Measurements from ENCODE around the gene EZH2.

EZH2 gene

DNA sequence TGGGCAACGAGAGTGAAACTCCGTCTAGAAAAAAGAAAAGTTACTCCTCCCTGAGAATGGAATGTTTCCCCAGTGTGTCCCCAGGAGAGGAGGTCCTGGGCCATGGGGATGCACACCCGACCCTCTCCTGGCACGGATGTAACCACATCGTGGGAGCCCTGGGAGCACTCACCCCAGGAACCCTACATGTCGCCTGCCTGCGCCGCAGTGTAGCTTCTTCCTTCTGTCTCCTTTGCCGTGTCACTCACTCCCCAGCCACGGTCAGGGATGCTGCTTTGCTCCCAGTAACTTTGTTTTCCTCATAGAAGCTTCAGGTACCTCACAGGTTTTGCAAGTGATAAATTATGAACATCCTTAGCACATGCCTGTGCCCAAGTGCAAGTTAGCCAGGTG is 82.0 kb downstream of the EZH2 start:
- H3K9ac ChIP-seq (ENCODE audit: low read depth, low read length), result no peak overlapping the region
- no peak overlapping the region for H3K4me3 ChIP-seq (ENCODE audit: low read length)
- H3K27me3 ChIP-seq (ENCODE audit: control insufficient read depth, insufficient read depth, low read length), result no peaks in the 10 kb centered on the region
- H3K4me2 ChIP-seq (ENCODE audit: low read length), result no peak overlapping the region
- peaks cover 59% of the 10 kb centered on the region for H3K36me3 ChIP-seq (ENCODE audit: insufficient read depth, low read length)
- no peaks in the 10 kb centered on the region for H3K4me1 ChIP-seq (ENCODE audit: control insufficient read depth, insufficient read depth, low read length)
- H3K9me3 ChIP-seq (replicated peaks; ENCODE audit: low read length), result no peaks in the 10 kb centered on the region

DNA sequence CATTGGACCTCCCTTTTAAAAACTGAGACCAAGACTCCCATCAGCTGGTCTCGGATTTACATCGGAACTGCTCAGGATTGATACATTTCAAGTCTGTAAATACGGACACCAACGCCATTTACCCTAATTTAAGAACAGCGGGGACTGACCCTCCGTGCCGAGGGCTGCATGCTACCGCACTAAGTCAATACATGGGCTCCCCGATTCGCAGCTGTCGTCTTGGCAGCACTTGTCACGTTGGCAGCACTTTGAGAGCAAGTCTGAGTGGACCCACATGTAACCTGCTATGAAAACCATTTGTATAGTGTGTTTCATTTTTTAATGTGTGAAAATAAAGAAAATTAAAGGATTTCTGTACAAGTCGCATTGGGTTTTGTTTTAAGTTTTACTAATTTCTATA is 83.4 kb downstream of the EZH2 start:
- Histone ChIP-seq H3K9me3 (replicated peaks; ENCODE audit: low read length) (no peaks in the 10 kb centered on the region), H3K27me3 (ENCODE audit: control insufficient read depth, insufficient read depth, low read length) (no peaks in the 10 kb centered on the region), H3K4me2 (ENCODE audit: low read length) (no peak overlapping the region), H3K36me3 (ENCODE audit: insufficient read depth, low read length) (peaks cover 62% of the 10 kb centered on the region), H3K9ac (ENCODE audit: low read depth, low read length) (no peak overlapping the region), H3K4me1 (ENCODE audit: control insufficient read depth, insufficient read depth, low read length) (no peaks in the 10 kb centered on the region), H3K4me3 (ENCODE audit: low read length) (no peak overlapping the region)

DNA sequence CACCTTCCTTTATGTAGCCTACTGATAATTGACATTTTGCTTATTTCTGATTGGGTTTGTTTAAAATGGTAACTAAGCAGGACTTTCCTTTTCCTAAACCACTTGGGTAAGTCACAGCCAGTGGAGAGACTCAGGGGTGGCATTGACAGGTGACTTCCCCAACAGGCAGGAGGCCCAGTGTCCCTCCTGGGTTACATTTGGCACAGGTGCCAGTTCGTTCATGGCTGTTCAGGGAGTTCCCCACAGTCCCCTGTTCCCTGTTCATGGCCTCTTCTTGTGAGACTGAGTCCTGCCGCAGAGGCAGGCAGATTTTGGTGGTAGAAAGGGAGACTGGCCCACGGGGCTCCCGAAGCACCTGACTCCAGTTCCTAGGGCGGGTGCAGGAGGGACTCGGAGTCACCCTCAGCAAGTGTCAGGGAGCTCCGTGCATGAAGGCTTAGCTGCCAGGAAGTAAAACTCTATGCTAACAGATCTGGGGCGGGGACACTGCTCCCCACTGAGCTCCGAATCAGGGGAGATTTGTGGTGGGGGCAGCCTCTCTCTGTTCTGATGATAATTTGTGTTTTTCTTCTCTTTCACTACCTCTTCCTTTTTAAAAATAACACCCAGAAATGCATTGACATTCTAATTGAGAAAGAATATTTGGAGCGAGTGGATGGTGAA is 84.1 kb downstream of the EZH2 start:
- Histone ChIP-seq H3K9ac (ENCODE audit: low read depth, low read length) (no peak overlapping the region), H3K27me3 (ENCODE audit: control insufficient read depth, insufficient read depth, low read length) (no peaks in the 10 kb centered on the region), H3K36me3 (ENCODE audit: insufficient read depth, low read length) (peaks cover 62% of the 10 kb centered on the region), H3K9me3 (replicated peaks; ENCODE audit: low read length) (no peaks in the 10 kb centered on the region), H3K4me1 (ENCODE audit: control insufficient read depth, insufficient read depth, low read length) (no peaks in the 10 kb centered on the region), H3K4me3 (ENCODE audit: low read length) (no peak overlapping the region), H3K4me2 (ENCODE audit: low read length) (no peak overlapping the region)

DNA sequence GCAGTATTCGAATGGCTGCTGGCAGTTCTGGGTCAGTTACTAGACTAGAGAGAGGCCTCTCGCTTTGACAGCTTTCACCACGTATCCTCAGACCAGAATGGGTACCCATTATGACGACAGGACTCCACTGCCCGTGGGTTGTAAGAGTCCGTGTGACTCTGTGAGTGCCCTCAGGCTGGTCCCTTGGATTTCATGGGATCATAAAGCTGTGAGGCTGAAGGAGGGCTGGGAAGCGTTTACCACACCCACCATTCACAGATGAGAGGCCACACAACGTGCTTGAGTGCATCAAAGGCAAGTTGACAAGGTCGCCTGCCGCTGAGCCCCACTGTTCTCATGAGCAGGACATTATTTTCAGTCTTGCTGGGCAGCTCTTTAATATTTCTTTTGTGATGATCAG is 87.2 kb downstream of the EZH2 start:
- Histone ChIP-seq H3K9ac (ENCODE audit: low read depth, low read length) (no peak overlapping the region), H3K4me2 (ENCODE audit: low read length) (no peak overlapping the region), H3K27me3 (ENCODE audit: control insufficient read depth, insufficient read depth, low read length) (no peaks in the 10 kb centered on the region), H3K36me3 (ENCODE audit: insufficient read depth, low read length) (peaks cover 82% of the 10 kb centered on the region), H3K9me3 (replicated peaks; ENCODE audit: low read length) (no peaks in the 10 kb centered on the region), H3K4me1 (ENCODE audit: control insufficient read depth, insufficient read depth, low read length) (no peaks in the 10 kb centered on the region), H3K4me3 (ENCODE audit: low read length) (no peak overlapping the region)

DNA sequence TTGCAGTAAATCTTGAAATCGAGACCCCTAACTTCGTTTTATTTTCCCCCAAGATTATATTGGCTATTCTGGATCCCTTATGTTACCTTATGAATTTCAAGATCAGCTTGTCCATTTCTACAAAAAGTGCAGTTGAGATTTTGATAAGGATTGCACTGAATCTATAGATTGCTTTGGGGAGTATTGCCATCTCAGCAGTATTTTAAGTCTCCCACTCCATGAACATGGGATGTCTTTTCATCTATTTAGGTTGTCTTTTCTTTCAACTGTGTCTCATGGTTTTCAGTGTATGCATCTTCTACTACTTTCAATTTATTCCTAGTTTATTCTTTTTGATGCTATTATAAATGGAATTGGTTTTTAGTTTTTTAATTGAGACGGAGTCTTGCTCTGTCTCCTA is 89.6 kb downstream of the EZH2 start:
- Histone ChIP-seq H3K27me3 (ENCODE audit: control insufficient read depth, insufficient read depth, low read length) (no peaks in the 10 kb centered on the region), H3K4me2 (ENCODE audit: low read length) (no peak overlapping the region), H3K9me3 (replicated peaks; ENCODE audit: low read length) (no peaks in the 10 kb centered on the region), H3K4me3 (ENCODE audit: low read length) (no peak overlapping the region), H3K36me3 (ENCODE audit: insufficient read depth, low read length) (peaks cover 74% of the 10 kb centered on the region), H3K4me1 (ENCODE audit: control insufficient read depth, insufficient read depth, low read length) (no peaks in the 10 kb centered on the region), H3K9ac (ENCODE audit: low read depth, low read length) (no peak overlapping the region)

DNA sequence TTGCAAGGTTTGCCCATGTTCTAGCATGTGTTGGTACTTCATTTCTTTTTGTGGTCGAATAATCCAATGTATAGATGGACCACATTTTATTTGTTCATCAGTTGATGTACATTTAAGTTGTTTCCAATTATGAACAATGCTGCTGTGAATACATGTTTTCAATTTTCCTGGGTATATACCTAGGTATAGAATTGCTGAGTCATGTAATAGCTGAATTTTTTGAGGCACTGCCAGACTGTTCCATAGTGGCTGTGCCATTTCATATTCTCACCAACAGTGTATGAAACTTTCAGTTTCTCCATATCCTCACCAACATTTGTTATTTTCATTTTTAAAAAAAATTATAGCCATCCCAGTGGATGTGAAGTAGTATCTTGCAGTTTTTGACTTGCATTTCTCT is 90.5 kb downstream of the EZH2 start:
- Histone ChIP-seq H3K9ac (ENCODE audit: low read depth, low read length) (no peak overlapping the region), H3K4me2 (ENCODE audit: low read length) (no peak overlapping the region), H3K27me3 (ENCODE audit: control insufficient read depth, insufficient read depth, low read length) (no peaks in the 10 kb centered on the region), H3K4me3 (ENCODE audit: low read length) (no peak overlapping the region), H3K4me1 (ENCODE audit: control insufficient read depth, insufficient read depth, low read length) (no peaks in the 10 kb centered on the region), H3K36me3 (ENCODE audit: insufficient read depth, low read length) (peaks cover 74% of the 10 kb centered on the region), H3K9me3 (replicated peaks; ENCODE audit: low read length) (no peaks in the 10 kb centered on the region)

DNA sequence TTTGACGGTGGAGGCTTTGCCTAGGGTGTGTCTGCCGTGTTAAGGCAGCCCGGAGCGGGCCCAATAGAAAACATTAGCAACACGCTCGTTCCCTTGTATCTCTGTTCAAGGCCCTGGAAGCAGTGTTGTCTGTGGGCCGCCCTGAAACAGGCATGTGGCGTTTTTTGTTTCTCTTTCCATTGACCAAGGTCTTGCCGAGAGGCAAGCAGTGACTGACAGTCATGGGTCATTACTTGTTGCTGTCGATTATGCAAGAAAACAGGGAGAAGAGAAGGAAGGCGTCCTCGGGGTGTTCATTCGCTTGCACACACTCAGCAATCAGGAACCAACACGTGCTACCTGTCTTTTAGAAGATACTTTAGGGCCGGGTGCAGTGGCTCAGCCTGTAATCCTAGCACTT is 92.5 kb downstream of the EZH2 start:
- Histone ChIP-seq H3K9me3 (replicated peaks; ENCODE audit: low read length) (no peaks in the 10 kb centered on the region), H3K27me3 (ENCODE audit: control insufficient read depth, insufficient read depth, low read length) (no peaks in the 10 kb centered on the region), H3K4me2 (ENCODE audit: low read length) (no peak overlapping the region), H3K36me3 (ENCODE audit: insufficient read depth, low read length) (peaks cover 76% of the 10 kb centered on the region), H3K9ac (ENCODE audit: low read depth, low read length) (no peak overlapping the region), H3K4me1 (ENCODE audit: control insufficient read depth, insufficient read depth, low read length) (no peaks in the 10 kb centered on the region), H3K4me3 (ENCODE audit: low read length) (no peak overlapping the region)

DNA sequence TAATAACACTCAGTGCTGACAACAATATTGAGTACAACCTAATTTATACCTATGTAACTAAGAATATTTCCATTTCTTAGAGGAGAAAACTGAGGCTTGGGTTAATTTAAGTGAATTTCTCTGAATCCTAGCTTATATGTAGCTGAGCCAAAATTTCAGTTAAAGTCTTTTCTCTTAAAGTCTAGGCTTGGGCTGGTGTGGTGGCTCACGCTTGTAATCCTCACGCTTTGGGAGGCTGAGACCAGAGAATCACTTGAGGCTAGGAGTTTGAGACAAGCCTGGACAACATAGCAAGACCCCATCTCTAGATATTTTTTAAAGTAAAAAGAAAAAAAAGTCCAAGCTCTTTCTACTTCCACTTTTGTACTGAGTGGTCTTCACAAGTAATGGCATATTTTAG is 93.2 kb downstream of the EZH2 start:
- Histone ChIP-seq H3K9ac (ENCODE audit: low read depth, low read length) (no peak overlapping the region), H3K9me3 (replicated peaks; ENCODE audit: low read length) (no peaks in the 10 kb centered on the region), H3K4me2 (ENCODE audit: low read length) (no peak overlapping the region), H3K36me3 (ENCODE audit: insufficient read depth, low read length) (peaks cover 75% of the 10 kb centered on the region), H3K27me3 (ENCODE audit: control insufficient read depth, insufficient read depth, low read length) (no peaks in the 10 kb centered on the region), H3K4me3 (ENCODE audit: low read length) (no peak overlapping the region), H3K4me1 (ENCODE audit: control insufficient read depth, insufficient read depth, low read length) (no peaks in the 10 kb centered on the region)

DNA sequence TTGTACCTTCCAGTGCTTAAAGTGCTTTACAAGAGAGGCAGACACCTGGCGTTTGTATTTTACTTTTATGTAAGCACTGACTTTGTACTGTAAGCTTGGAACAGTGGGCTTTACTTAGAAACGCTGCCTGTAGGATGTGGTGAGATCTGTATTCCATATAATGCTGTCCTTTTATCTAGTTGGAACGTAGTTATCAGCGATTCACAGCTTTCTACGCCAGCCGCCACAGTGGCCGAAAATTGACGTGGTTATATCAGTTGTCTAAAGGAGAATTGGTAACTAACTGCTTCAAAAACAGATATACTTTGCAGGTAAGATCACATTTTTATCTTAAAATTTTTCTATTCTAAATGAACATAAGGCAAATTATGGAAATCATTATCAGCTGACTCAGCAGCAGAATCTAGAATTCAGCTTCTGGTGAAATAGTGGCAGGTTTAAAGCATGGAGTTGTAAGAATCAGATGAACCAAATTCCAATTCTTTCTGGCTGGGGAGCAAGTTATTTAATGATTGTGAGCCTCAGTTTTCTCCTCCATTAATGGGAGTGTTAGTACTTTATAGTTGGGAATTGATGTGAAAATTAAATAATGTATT is 93.9 kb downstream of the EZH2 start:
- Histone ChIP-seq H3K4me3 (ENCODE audit: low read length) (no peak overlapping the region), H3K4me2 (ENCODE audit: low read length) (no peak overlapping the region), H3K27me3 (ENCODE audit: control insufficient read depth, insufficient read depth, low read length) (no peaks in the 10 kb centered on the region), H3K36me3 (ENCODE audit: insufficient read depth, low read length) (peaks cover 77% of the 10 kb centered on the region), H3K4me1 (ENCODE audit: control insufficient read depth, insufficient read depth, low read length) (no peaks in the 10 kb centered on the region), H3K9me3 (replicated peaks; ENCODE audit: low read length) (no peaks in the 10 kb centered on the region), H3K9ac (ENCODE audit: low read depth, low read length) (no peak overlapping the region)

DNA sequence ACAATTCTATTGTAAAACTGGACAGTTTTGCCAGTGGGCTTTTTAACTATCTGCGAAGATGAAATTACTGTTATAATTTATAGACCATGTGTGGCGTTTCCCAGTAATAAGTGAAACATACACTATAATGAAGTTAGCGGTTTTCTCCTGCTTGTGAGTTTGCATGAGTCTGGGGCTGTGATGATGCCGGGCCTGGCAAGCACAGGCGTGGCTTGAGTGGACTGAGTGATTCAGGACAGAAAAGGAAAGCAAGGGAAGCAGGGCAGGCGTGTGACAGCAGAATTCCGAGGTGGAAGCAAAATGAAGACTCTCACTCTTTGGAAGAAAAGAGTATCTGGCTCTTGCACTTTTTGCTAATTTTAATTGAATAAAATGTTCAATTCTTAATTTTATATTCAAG is 94.9 kb downstream of the EZH2 start:
- H3K27me3 ChIP-seq (ENCODE audit: control insufficient read depth, insufficient read depth, low read length), result no peaks in the 10 kb centered on the region
- H3K4me3 ChIP-seq (ENCODE audit: low read length), result no peak overlapping the region
- no peaks in the 10 kb centered on the region for H3K4me1 ChIP-seq (ENCODE audit: control insufficient read depth, insufficient read depth, low read length)
- H3K4me2 ChIP-seq (ENCODE audit: low read length), result no peak overlapping the region
- peaks cover 71% of the 10 kb centered on the region for H3K36me3 ChIP-seq (ENCODE audit: insufficient read depth, low read length)
- H3K9ac ChIP-seq (ENCODE audit: low read depth, low read length), result no peak overlapping the region
- no peaks in the 10 kb centered on the region for H3K9me3 ChIP-seq (replicated peaks; ENCODE audit: low read length)

DNA sequence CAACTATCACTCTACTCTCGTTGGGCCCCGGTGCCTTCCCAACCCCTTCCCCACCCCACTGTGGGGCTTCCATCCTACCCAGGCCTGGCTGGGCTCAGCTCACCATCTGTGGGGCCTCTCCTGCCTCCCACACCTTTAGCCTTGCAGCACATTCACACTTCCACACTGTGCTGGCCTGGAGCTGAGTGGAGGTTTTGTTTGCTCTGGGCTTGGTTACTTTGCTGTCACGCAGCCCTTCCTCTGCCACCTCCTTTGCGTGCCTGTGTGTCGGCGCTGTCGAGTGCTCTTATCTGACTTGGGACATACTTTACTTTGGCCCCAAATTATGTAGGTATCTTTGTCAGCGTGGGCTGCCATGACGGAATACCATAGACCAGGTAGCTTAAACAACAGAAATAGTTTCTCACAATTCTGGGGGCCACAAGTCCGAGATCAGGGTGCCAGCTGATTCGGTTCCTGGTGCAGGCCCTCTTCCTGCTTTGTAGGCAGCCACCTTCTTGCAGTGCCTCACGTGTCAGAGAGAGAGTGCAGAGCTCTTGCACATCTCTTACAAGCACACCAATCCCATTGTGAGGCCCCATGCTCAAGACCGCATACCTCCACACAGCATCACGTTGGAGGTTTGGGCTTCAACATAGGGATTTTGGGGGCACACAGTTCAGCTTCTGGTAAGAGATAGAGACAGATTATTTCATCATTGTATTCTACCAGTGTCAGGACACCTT is 96.4 kb downstream of the EZH2 start:
- Histone ChIP-seq H3K4me2 (ENCODE audit: low read length) (no peak overlapping the region), H3K4me1 (ENCODE audit: control insufficient read depth, insufficient read depth, low read length) (no peaks in the 10 kb centered on the region), H3K9me3 (replicated peaks; ENCODE audit: low read length) (no peaks in the 10 kb centered on the region), H3K36me3 (ENCODE audit: insufficient read depth, low read length) (peaks cover 69% of the 10 kb centered on the region), H3K27me3 (ENCODE audit: control insufficient read depth, insufficient read depth, low read length) (no peaks in the 10 kb centered on the region), H3K9ac (ENCODE audit: low read depth, low read length) (no peak overlapping the region), H3K4me3 (ENCODE audit: low read length) (no peak overlapping the region)
